SU-DHL-6 (cell line): Measurements from ENCODE around the gene BUB1.
A peak's percentile ranks its signal among the peaks of the same experiment; 100 is the strongest.

Experiments used
- H2AFZ ChIP-seq: fragments of 200-600 bp; sonication (generic); 2 replicates; pipeline ENCODE4 v1.6.1; 2014; ENCODE audit warnings: low read depth, mild to moderate bottlenecking, moderate library complexity, mixed read lengths, antibody characterized with exemption, low read length; ENCODE audit not compliant: severe bottlenecking
- H3F3A ChIP-seq: fragments of 200-600 bp; shearing (Covaris generic); 2 replicates; pipeline ENCODE4 v1.6.0; 2016; ENCODE audit warnings: antibody characterized with exemption, mild to moderate bottlenecking; ENCODE audit not compliant: insufficient read depth
- H3K27ac ChIP-seq: fragments of 200-600 bp; sonication (generic); 2 replicates; pipeline ENCODE4 v1.5.1; 2016; ENCODE audit warnings: low read depth, mild to moderate bottlenecking, low read length, moderate library complexity, mixed read lengths
- H3K27me3 ChIP-seq: fragments of 200-600 bp; sonication (generic), shearing (Covaris generic); 2 replicates; pipeline ENCODE4 v1.6.0; 2014; ENCODE audit warnings: mild to moderate bottlenecking, low read length
- H3K36me3 ChIP-seq: fragments of 200-600 bp; sonication (generic); 2 replicates; pipeline ENCODE4 v1.6.1; 2014; ENCODE audit warnings: mild to moderate bottlenecking, low read length, mixed read lengths
- H3K4me2 ChIP-seq: fragments of 300-600, 200-600 bp; shearing (Covaris generic), sonication (generic); 2 replicates; pipeline ENCODE4 v1.6.0; 2014; ENCODE audit warnings: low read length, low read depth, mild to moderate bottlenecking; ENCODE audit not compliant: poor library complexity, severe bottlenecking
- H3K4me3 ChIP-seq: fragments of 200-600 bp; sonication (generic); 2 replicates; pipeline ENCODE4 v1.5.1; 2014; ENCODE audit warnings: antibody characterized with exemption, low read length, mild to moderate bottlenecking, mixed read lengths; ENCODE audit not compliant: insufficient read depth, poor library complexity, severe bottlenecking
- H3K79me2 ChIP-seq: fragments of 200-600 bp; sonication (generic); 2 replicates; pipeline ENCODE4 v1.6.1; 2014; ENCODE audit warnings: mild to moderate bottlenecking, low read length, moderate library complexity; ENCODE audit not compliant: insufficient read depth
- H3K9ac ChIP-seq: fragments of 200-600 bp; sonication (generic); 2 replicates; pipeline ENCODE4 v1.7.0; 2014; ENCODE audit warnings: mild to moderate bottlenecking, low read length
- H3K9me2 ChIP-seq: fragments of 200-600 bp; sonication (generic); replicated peaks from 2 replicates; pipeline ENCODE4 v1.6.1; 2014; ENCODE audit warnings: low read length; ENCODE audit not compliant: insufficient read depth
- H3K9me3 ChIP-seq: fragments of 200-600 bp; sonication (generic); 2 replicates; pipeline ENCODE4 v1.6.1; 2014; ENCODE audit warnings: low read length, mixed read lengths; ENCODE audit not compliant: insufficient read depth
- H4K20me1 ChIP-seq: fragments of 200-600 bp; sonication (generic); 2 replicates; pipeline ENCODE4 v1.6.1; 2014; ENCODE audit warnings: low read depth, mild to moderate bottlenecking, antibody characterized with exemption, low read length, moderate library complexity, mixed read lengths
- CTCF ChIP-seq: fragments of 200-600 bp; sonication (generic); IDR thresholded peaks from one replicate; pipeline ENCODE4 v1.5.1; 2017; ENCODE audit warnings: antibody characterized with exemption, mild to moderate bottlenecking, low read length, moderate library complexity; ENCODE audit not compliant: insufficient read depth, poor library complexity, severe bottlenecking
- EZH2phosphoT487 ChIP-seq: fragments of 200-600 bp; sonication (generic), shearing (Covaris generic); conservative IDR thresholded peaks from 2 replicates; pipeline ENCODE4 v1.6.1; 2018; ENCODE audit warnings: mild to moderate bottlenecking, antibody characterized with exemption, low read length, moderate library complexity, mixed read lengths

Gene BUB1

DNA sequence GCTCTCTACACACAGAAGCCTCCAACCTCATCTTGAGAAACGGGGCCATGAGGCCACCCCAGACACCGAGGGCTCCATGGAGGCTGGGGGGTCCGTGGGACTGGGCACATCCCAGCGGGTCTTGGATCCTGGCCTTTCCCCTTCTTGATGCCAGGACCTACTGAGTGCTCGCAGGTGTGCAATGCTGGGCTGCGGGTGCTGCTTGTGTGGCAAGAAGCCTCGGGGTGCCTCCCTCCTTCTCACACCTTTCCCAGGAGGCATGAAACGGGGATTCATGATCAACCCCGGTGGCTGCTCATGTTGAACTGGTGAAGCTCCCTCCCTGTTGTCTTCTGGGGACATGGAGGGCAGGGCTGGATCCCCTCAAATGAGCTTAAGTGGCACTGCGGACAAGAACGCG, 2.0 kb upstream of the BUB1 start:
- H3K9me2 ChIP-seq: no peaks in the 10 kb centered on the region
- H3K79me2 ChIP-seq: peaks cover 30% of the 10 kb centered on the region
- H2AFZ ChIP-seq: no peak overlapping the region
- no peak overlapping the region for H3K4me2 ChIP-seq
- no peak overlapping the region for H3K9ac ChIP-seq
- H3K36me3 ChIP-seq: no peaks in the 10 kb centered on the region
- no peaks in the 10 kb centered on the region for H3K27me3 ChIP-seq
- H4K20me1 ChIP-seq: no peaks in the 10 kb centered on the region; the same call in 1 of the 2 replicates
- TF ChIP-seq CTCF: no peak
- TF ChIP-seq EZH2phosphoT487: no peak
- peaks cover 10% of the 10 kb centered on the region for H3F3A ChIP-seq
- no peak overlapping the region for H3K27ac ChIP-seq
- H3K4me3 ChIP-seq: no peak overlapping the region
- H3K9me3 ChIP-seq: no peaks in the 10 kb centered on the region

GRCh38 chr2:110679337-110679707, 1.5 kb upstream of the BUB1 start:
- peak overlapping the region; percentile 82; the same call in 1 of the 2 replicates for H3K27ac ChIP-seq
- no peaks in the 10 kb centered on the region for H3K27me3 ChIP-seq
- H3K4me2 ChIP-seq: peak overlapping the region; percentile 71
- H3K4me3 ChIP-seq: peak overlapping the region; percentile 93
- H3K79me2 ChIP-seq: peaks cover 35% of the 10 kb centered on the region
- H3F3A ChIP-seq: peaks cover 10% of the 10 kb centered on the region
- peak; percentile 26 for TF ChIP-seq CTCF
- no peak for TF ChIP-seq EZH2phosphoT487
- H3K36me3 ChIP-seq: no peaks in the 10 kb centered on the region
- H4K20me1 ChIP-seq: no peaks in the 10 kb centered on the region; the same call in 1 of the 2 replicates
- no peaks in the 10 kb centered on the region for H3K9me3 ChIP-seq
- H3K9ac ChIP-seq: peak overlapping the region; percentile 84; the same call in 1 of the 2 replicates
- no peaks in the 10 kb centered on the region for H3K9me2 ChIP-seq
- peak overlapping the region; percentile 67 for H2AFZ ChIP-seq

GRCh38 chr2:110678457-110679336, 834 bp upstream of the BUB1 start:
- Histone ChIP-seq H3K79me2 (peaks cover 40% of the 10 kb centered on the region), H3K27me3 (no peaks in the 10 kb centered on the region), H3K27ac (peak overlapping the region; percentile 82), H3K9me2 (no peaks in the 10 kb centered on the region), H4K20me1 (no peaks in the 10 kb centered on the region; the same call in 1 of the 2 replicates), H3K36me3 (peaks cover 6% of the 10 kb centered on the region; the same call in 1 of the 2 replicates), H3K9me3 (no peaks in the 10 kb centered on the region), H3F3A (peaks cover 10% of the 10 kb centered on the region), H2AFZ (peak overlapping the region; percentile 67), H3K9ac (peak overlapping the region; percentile 84), H3K4me2 (peak overlapping the region; percentile 71), H3K4me3 (peak overlapping the region; percentile 93)
- no peak for TF ChIP-seq EZH2phosphoT487

GRCh38 chr2:110677080-110677479, 783 bp downstream of the BUB1 start:
- no peaks in the 10 kb centered on the region for H3K9me2 ChIP-seq
- TF ChIP-seq CTCF: no peak
- no peak for TF ChIP-seq EZH2phosphoT487
- peaks cover 46% of the 10 kb centered on the region for H3K79me2 ChIP-seq
- H3K4me2 ChIP-seq: peak overlapping the region; percentile 99
- no peaks in the 10 kb centered on the region for H3K9me3 ChIP-seq
- H3K4me3 ChIP-seq: peak overlapping the region; percentile 93
- peak overlapping the region; percentile 84 for H3K9ac ChIP-seq
- peak overlapping the region; percentile 68 for H3K27ac ChIP-seq
- no peaks in the 10 kb centered on the region; the same call in 1 of the 2 replicates for H4K20me1 ChIP-seq
- peaks cover 10% of the 10 kb centered on the region for H3F3A ChIP-seq
- H3K27me3 ChIP-seq: no peaks in the 10 kb centered on the region
- peaks cover 11% of the 10 kb centered on the region; the same call in 1 of the 2 replicates for H3K36me3 ChIP-seq
- H2AFZ ChIP-seq: no peak overlapping the region
